Stimulated activated CD4-positive, alpha-beta T cell treated with anti-CD3 and anti-CD28 coated beads, Interleukin-1b, Interleukin-23, amount 100 ng/mL, for 24 hours (primary cell): Measurements from ENCODE around the gene COL18A1.

Experiments used
- DNase-seq, 4 experiments: peaks; one replicate each; pipeline ENCODE4 v3.0.0-alpha.2; 2020; ENCODE audit warnings: low read depth in 4 of 4, low spot score in 1 of 4

Gene COL18A1

GRCh38 chr21:45465105-45465504 is 60.1 kb downstream of the COL18A1 start:
- no peak for DNase-seq

DNA sequence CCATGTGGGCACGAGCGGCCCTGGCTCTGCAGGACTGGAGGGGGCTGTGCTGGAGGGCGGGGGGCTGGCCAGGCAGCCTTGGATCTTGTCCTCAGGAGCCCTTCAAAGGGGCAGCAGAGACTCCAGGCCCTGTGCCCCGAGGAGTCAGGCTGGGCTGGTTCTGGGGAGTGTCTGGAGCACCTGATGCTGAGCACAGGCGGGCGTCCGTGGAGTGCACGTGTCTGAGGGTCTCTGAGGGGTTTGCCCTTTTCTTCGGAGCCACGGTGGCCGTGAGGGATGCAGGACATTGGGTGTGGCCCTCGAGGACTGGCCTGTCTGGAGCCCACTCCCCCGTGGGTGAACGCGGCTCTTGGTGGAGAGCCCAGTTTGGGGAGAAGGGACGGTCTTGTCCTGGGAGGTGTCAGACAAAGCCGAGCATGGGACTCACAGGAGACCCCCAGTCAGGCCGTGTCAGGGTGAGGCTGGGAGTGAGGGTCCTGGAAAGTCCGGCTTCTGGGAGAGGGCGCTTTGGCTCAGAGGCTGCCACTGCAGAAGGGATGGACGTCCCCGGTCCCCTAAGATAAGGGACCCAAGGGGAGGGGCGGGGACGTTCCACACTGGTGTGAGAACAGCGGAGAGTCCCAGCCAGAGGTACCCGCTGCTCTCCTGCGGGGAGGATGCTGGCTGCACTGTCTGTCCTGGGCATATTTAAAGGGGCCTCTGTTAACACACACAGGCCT is 60.8 kb downstream of the COL18A1 start:
- no peak for DNase-seq

GRCh38 chr21:45466330-45467220 is 61.6 kb downstream of the COL18A1 start:
- no peak for DNase-seq

DNA sequence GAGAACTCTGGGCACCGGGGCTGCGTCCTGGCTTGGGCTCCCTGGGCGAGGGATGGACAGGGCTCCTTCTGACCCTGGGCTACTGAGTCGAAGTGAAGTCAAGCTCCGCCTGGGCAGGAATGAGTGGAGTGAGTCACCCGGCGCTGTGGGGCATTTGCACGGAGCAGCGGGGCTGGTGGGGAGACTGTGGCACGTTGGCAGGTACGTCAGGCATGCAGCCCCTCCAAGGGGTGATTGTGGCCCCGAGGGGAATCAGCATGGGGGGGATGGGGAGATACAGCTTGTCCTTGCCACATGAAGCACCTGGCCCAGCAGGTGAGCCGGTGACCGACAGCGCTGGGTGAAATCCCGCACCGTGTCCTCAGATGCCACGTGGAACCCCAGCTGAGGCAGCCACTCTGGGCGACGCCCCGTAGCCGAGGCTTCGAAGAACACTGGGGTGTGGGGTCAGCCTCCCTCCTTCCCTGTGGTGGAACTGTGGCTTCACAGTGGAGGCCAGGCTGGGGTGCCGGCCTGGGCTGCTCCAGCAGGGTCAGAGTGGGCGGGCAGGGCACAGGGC is 62.3 kb downstream of the COL18A1 start:
- DNase-seq, result no peak

GRCh38 chr21:45468051-45468970 is 63.3 kb downstream of the COL18A1 start:
- DNase-seq, result no peak

DNA sequence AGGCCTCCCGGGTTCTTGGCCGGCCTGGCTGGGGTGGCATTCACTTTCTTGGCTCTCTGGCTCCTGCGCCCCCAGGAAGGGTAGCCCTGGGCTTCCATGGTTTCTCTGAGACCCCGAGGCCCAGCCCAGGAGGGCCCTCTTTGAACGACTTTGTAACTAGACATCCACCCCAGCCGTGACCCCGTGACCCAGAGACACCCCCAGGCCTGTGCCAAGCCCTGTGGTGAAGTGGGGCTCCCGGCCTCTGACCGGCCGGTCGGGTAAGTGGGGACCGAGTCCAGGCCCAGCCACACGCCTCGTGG is 64.0 kb downstream of the COL18A1 start:
- no peak for DNase-seq

- no peak for DNase-seq
Observed at GRCh38 chr21:45469273-45470086, 64.5 kb downstream of the COL18A1 start.

GRCh38 chr21:45470087-45470515 is 65.1 kb downstream of the COL18A1 start:
- no peak for DNase-seq

GRCh38 chr21:45470773-45471524 is 66.0 kb downstream of the COL18A1 start:
- DNase-seq, result peak in 2 of 4 experiments; percentile 14 to 17

GRCh38 chr21:45471525-45472221 is 66.7 kb downstream of the COL18A1 start:
- DNase-seq, result no peak

DNA sequence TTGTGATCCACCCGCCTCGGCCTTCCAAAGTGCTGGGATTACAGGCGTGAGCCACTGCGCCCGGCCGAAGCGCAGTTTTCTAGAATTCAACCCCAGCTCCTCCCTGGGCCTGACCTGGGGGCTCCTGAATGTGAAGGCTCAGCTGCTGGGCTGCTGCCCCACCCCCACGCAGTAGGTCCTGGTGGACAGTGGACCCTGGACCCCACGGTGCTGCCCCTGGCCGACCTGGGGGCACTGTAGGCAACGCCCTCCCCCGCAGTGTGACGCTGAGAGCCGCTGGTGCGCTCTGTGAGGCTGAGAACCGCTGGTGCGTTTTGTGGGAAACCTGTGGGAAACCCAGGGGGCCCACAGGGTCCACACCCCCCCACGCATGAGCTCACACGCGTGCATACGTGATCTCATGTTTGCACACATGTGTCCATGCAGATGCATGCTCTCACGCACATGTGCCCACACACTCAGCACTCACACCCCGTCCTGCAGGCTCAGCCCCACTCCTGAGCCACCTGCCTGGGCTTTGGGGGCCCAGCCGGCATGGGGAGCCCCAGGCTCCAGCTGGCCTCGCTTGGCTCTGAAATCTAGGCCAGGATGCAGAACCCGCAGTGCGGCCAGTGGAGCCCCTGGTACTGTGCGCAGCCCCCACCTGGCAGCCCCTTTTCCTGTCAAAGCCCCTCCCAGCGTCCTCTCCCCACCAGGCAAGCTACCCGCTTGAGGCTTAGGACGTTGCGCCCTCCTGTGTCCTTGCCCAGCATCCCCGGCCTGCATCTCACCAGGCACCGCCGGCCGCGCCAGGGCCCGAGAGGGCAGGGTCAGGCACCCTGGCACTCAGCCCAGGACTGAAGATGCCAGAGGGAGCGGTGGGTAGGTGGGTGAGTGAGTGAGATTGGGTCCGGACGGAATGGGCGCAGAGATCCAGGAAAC is 67.7 kb downstream of the COL18A1 start:
- DNase-seq, result no peak

- DNase-seq, result no peak
Observed at GRCh38 chr21:45473496-45474322, 68.7 kb downstream of the COL18A1 start.

DNA sequence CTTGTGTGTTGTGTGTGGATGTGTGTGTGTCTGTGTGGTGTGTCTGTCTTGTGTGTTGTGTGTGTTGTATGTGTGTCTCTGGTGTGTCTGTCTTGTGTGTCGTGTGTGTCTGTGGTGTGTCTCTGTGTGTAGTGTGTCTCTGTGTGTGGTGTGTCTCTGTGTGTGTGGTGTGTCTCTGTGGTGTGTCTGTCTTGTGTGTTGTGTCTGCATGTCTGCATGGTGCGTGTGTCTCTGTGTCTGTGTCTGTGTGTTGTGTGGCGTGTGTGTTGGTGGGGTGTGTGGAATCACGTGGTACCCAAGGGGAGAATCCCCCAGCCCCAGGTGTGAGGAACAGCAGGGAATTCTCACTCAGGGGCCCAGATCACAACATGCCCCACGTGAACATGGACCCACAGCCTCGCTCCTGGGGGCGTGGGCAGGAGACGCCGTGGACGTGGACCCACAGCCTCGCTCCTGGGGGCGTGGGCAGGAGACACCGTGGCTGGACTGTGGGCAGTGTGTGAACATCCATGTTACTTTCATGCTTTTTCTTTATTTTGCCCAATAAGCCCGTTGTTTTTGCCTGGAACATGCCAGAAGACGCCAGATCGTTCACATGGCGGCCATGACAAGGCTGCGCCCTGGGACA is 69.5 kb downstream of the COL18A1 start:
- DNase-seq, result no peak

DNA sequence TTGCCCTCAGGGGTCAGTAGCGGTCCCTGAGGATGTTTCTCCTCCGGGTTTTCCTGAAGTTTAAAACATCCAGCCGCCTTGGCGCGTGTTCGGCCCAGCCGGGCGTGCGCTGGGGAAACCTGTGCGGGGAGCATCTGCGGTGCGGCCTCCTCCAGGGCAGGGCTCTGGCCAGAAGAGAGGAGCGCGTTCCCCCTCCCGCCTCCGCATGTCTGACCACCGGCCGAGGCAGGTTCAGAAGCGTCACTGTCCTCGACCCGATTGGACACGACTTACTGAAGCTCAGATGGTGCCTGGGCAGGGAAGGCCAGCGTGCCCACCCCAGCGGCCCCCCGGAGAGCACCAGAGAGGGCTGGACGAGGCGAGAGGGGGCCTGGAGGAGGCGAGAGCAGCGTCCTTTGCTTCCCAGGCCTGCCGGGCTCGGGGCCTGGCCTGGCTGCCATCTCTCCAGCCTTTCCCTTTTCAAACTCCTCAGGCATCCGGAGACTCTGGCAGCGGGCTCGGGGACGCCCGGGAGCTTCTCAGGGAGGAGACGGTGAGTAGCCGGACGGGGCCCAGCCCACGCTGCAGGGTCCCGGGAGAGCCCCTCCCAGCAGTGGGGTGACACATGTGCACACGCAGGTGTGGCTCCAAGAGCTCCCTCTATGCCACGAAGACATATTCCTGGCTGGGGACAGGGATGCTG is 70.2 kb downstream of the COL18A1 start:
- DNase-seq, result no peak

DNA sequence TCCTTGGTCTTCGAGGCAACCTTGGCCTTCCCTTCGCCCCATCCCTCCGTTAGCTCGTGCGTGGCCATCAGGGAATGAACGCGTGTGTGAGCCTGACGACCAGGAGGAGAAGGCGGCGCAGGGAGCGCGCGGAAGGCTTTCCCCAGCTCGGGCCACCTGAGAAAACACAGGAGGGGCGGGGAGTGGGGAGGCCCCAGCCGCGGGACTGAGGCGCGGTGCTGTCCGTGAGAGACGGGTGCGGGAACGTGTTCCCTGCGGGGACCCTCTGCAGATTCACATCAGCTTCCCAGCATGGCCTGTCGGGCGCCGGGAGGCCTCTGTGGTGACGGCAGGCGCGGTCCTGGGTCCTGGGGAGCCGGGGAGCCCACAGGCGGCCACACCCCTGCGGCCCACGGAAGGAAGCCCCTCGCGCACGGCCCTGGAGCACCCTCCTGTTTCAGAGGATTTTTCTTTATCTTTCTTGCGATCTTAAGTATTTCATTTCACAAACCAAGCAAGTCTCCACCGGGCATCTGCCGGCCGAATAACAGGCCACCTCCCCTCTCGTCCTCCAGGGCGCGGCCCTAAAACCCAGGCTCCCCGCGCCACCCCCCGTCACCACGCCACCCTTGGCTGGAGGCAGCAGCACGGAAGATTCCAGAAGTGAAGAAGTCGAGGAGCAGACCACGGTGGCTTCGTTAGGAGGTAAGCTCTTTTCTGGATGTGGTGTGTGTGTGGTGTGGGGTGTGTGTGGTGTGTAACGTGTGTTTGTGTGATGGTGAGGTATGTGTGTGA is 71.0 kb downstream of the COL18A1 start:
- DNase-seq, result no peak
